Loucy (cell line): ENCODE measurements around the gene CEP131.

Source experiments
- H2AFZ ChIP-seq: fragments of 200-600 bp; sonication (generic); 2 replicates; pipeline ENCODE4 v1.6.0; 2016; ENCODE audit warnings: antibody characterized with exemption, mild to moderate bottlenecking, low read length, moderate library complexity
- H3F3A ChIP-seq: fragments of 200-600 bp; 2 replicates; pipeline ENCODE4 v1.6.0; 2016; ENCODE audit warnings: antibody characterized with exemption, low read depth, mild to moderate bottlenecking
- H3K27me3 ChIP-seq: fragments of 200-600 bp; sonication (generic); 2 replicates; pipeline ENCODE4 v1.6.1; 2014; ENCODE audit warnings: low read length, mild to moderate bottlenecking; ENCODE audit not compliant: insufficient read depth, poor library complexity, severe bottlenecking
- H3K36me3 ChIP-seq: fragments of 200-600 bp; sonication (generic); 2 replicates; pipeline ENCODE4 v1.6.1; 2016; ENCODE audit warnings: low read length; ENCODE audit not compliant: insufficient read depth
- H3K4me1 ChIP-seq: fragments of 200-600 bp; sonication (generic); 2 replicates; pipeline ENCODE4 v1.5.1; 2014; ENCODE audit warnings: low read length, mild to moderate bottlenecking; ENCODE audit not compliant: insufficient read depth, poor library complexity, severe bottlenecking
- H3K4me2 ChIP-seq: fragments of 200-600 bp; sonication (generic); 2 replicates; pipeline ENCODE4 v1.6.0; 2014; ENCODE audit warnings: antibody characterized with exemption, low read length, low read depth, mild to moderate bottlenecking; ENCODE audit not compliant: poor library complexity, severe bottlenecking
- H3K4me3 ChIP-seq: fragments of 200-600 bp; sonication (generic); 2 replicates; pipeline ENCODE4 v1.5.1; 2014; ENCODE audit warnings: low read length, mild to moderate bottlenecking, mixed read lengths; ENCODE audit not compliant: poor library complexity, severe bottlenecking
- H3K79me2 ChIP-seq: fragments of 200-600 bp; sonication (generic); 2 replicates; pipeline ENCODE4 v1.6.1; 2014; ENCODE audit warnings: low read length; ENCODE audit not compliant: insufficient read depth
- H3K9ac ChIP-seq: fragments of 200-600 bp; sonication (generic); 2 replicates; pipeline ENCODE4 v1.6.0; 2014; ENCODE audit warnings: mild to moderate bottlenecking, low read depth, low read length, moderate library complexity; ENCODE audit not compliant: poor library complexity, severe bottlenecking
- H3K9me2 ChIP-seq: fragments of 200-600 bp; sonication (generic); replicated peaks from 2 replicates; pipeline ENCODE4 v1.6.1; 2016; ENCODE audit warnings: low read depth, low read length, mixed read lengths
- H3K9me3 ChIP-seq: fragments of 200-600 bp; sonication (generic); 2 replicates; pipeline ENCODE4 v1.6.1; 2014; ENCODE audit warnings: mild to moderate bottlenecking, antibody characterized with exemption, low read length, low read depth; ENCODE audit not compliant: insufficient read depth
- H4K20me1 ChIP-seq: fragments of 200-600 bp; sonication (generic); 2 replicates; pipeline ENCODE4 v1.6.0; 2014; ENCODE audit warnings: antibody characterized with exemption, low read length, mild to moderate bottlenecking; ENCODE audit not compliant: insufficient read depth, poor library complexity, severe bottlenecking
- CTCF ChIP-seq: fragments of 200-600 bp; sonication (generic); conservative IDR thresholded peaks from 2 replicates; pipeline ENCODE4 v1.5.1; 2014; ENCODE audit warnings: mild to moderate bottlenecking, antibody characterized with exemption, low read length
- EZH2phosphoT487 ChIP-seq: fragments of 200-600 bp; IDR thresholded peaks from 2 replicates; pipeline ENCODE4 v1.6.1; 2018; ENCODE audit warnings: antibody characterized with exemption, mild to moderate bottlenecking, moderate library complexity, borderline replicate concordance

CEP131 gene

GRCh38 chr17:81222906-81223761, at the start of gene CEP131:
CEP131 (minus strand) TSS chr17:81222965; CDS start chr17:81220056, 2,909 bp downstream.
- peak within 1 kb of the TSS; percentile 94 for H3K4me2 ChIP-seq
- peak within 1 kb of the TSS; percentile 85 for H3K9ac ChIP-seq
- no peaks in the 10 kb centered on the region for H3K9me2 ChIP-seq
- H3K27me3 ChIP-seq, result no peaks in the 10 kb centered on the region
- 0 out of 2 replicates have a peak, but pooled peaks cover 4% of the 10 kb centered on the region for H3K36me3 ChIP-seq
- peaks cover 16% of the 10 kb centered on the region for H4K20me1 ChIP-seq
- no peaks in the 10 kb centered on the region for H3K9me3 ChIP-seq
- peak within 1 kb of the TSS; percentile 86 for H2AFZ ChIP-seq
- H3K4me1 ChIP-seq, result peaks cover 20% of the 10 kb centered on the region
- peak within 1 kb of the TSS; percentile 95 for H3K4me3 ChIP-seq
- H3K79me2 ChIP-seq, result peaks cover 27% of the 10 kb centered on the region
- no peaks in the 10 kb centered on the region; the same call in 1 of the 2 replicates for H3F3A ChIP-seq
- TF ChIP-seq EZH2phosphoT487, result no peak
- TF ChIP-seq CTCF, result no peak

GRCh38 chr17:81271226-81271625, 48.5 kb upstream of the CEP131 start:
- Histone ChIP-seq H3K9me3 (no peaks in the 10 kb centered on the region), H3K36me3 (peaks cover 26% of the 10 kb centered on the region; the same call in 1 of the 2 replicates)

GRCh38 chr17:81270279-81270678, 47.5 kb upstream of the CEP131 start:
- peak overlapping the region; percentile 36 for H3K9ac ChIP-seq
- H3K4me3 ChIP-seq, result peak overlapping the region; percentile 5
- H3K4me2 ChIP-seq, result peak overlapping the region; percentile 25
- no peak overlapping the region for H2AFZ ChIP-seq
- H3K9me3 ChIP-seq, result no peaks in the 10 kb centered on the region
- H3K36me3 ChIP-seq, result peaks cover 22% of the 10 kb centered on the region; the same call in 1 of the 2 replicates
- no peaks in the 10 kb centered on the region for H3K9me2 ChIP-seq
- peaks cover 29% of the 10 kb centered on the region for H3K4me1 ChIP-seq
- no peaks in the 10 kb centered on the region for H4K20me1 ChIP-seq
- H3K79me2 ChIP-seq, result no peaks in the 10 kb centered on the region; the same call in 1 of the 2 replicates
- no peaks in the 10 kb centered on the region for H3K27me3 ChIP-seq
- H3F3A ChIP-seq, result peaks cover 6% of the 10 kb centered on the region; the same call in 1 of the 2 replicates
- TF ChIP-seq CTCF, result no peak
- no peak for TF ChIP-seq EZH2phosphoT487

More at GRCh38 chr17:81271226-81271625, 48.5 kb upstream of the CEP131 start:
- H3K79me2 ChIP-seq, result no peaks in the 10 kb centered on the region
- no peaks in the 10 kb centered on the region for H4K20me1 ChIP-seq
- H3K9me2 ChIP-seq, result no peaks in the 10 kb centered on the region
- H3K27me3 ChIP-seq, result no peaks in the 10 kb centered on the region
- H3K4me1 ChIP-seq, result peaks cover 29% of the 10 kb centered on the region
- TF ChIP-seq EZH2phosphoT487 (no peak), CTCF (no peak)
- H3K9ac ChIP-seq, result peak overlapping the region; percentile 36
- peak overlapping the region; percentile 25 for H3K4me2 ChIP-seq
- H2AFZ ChIP-seq, result no peak overlapping the region
- peaks cover 6% of the 10 kb centered on the region; the same call in 1 of the 2 replicates for H3F3A ChIP-seq
- no peak overlapping the region for H3K4me3 ChIP-seq
